AG20443 (cell line): ENCODE results near the gene SLC38A11.

Experiments
- DNase-seq: peaks from one replicate; pipeline ENCODE4 v3.0.0; 2012; ENCODE audit warnings: low spot score, mixed read lengths

SLC38A11 gene

GRCh38 chr2:164915566-164915965 lies 39.8 kb downstream of the SLC38A11 start:
- DNase-seq = no peak

GRCh38 chr2:164913640-164914350 lies 41.5 kb downstream of the SLC38A11 start:
- DNase-seq = peak; percentile 19

GRCh38 chr2:164913011-164913410 lies 42.3 kb downstream of the SLC38A11 start:
- no peak for DNase-seq

GRCh38 chr2:164911832-164912231 lies 43.5 kb downstream of the SLC38A11 start:
- DNase-seq = no peak

GRCh38 chr2:164910101-164910899 lies 45.0 kb downstream of the SLC38A11 start:
- DNase-seq = no peak

- no peak for DNase-seq
These were observed 48.4 kb downstream of the SLC38A11 start for GRCh38 chr2:164906947-164907346.

- DNase-seq = no peak
These were observed 50.0 kb downstream of the SLC38A11 start for GRCh38 chr2:164905307-164905706.

GRCh38 chr2:164903951-164904350 lies 51.4 kb downstream of the SLC38A11 start:
- no peak for DNase-seq

- DNase-seq = peak; percentile 27
These were observed 52.1 kb downstream of the SLC38A11 start for GRCh38 chr2:164903204-164903603.

GRCh38 chr2:164899121-164899520 lies 56.2 kb downstream of the SLC38A11 start:
- no peak for DNase-seq

- peak; percentile 35 for DNase-seq
These were observed 56.9 kb downstream of the SLC38A11 start for GRCh38 chr2:164898475-164898874.

GRCh38 chr2:164897469-164898260 lies 57.7 kb downstream of the SLC38A11 start:
- DNase-seq = no peak

GRCh38 chr2:164896634-164897355 lies 58.5 kb downstream of the SLC38A11 start:
- no peak for DNase-seq

GRCh38 chr2:164896226-164896625 lies 59.1 kb downstream of the SLC38A11 start:
- no peak for DNase-seq

GRCh38 chr2:164891460-164891859 lies 63.9 kb downstream of the SLC38A11 start:
- DNase-seq = no peak

- DNase-seq = no peak
These were observed 64.8 kb downstream of the SLC38A11 start for GRCh38 chr2:164890544-164890943.

- no peak for DNase-seq
These were observed 66.7 kb downstream of the SLC38A11 start for GRCh38 chr2:164888592-164888991.

GRCh38 chr2:164887434-164888144 lies 67.7 kb downstream of the SLC38A11 start:
- no peak for DNase-seq

- DNase-seq = no peak
These were observed 73.0 kb downstream of the SLC38A11 start for GRCh38 chr2:164882276-164882675.

GRCh38 chr2:164881524-164881923 lies 73.8 kb downstream of the SLC38A11 start:
- DNase-seq = no peak

- no peak for DNase-seq
These were observed 75.3 kb downstream of the SLC38A11 start for GRCh38 chr2:164879901-164880535.
